H1 (cell line): Measurements from ENCODE around the gene TCERG1L. TPM values are rescaled to one million over a fixed set of nuclear protein-coding genes. Genes with fewer than 3 reads are reported as not detected.

Source experiments
- BRCA1 ChIP-seq: IDR thresholded peaks from 2 replicates; pipeline ENCODE4 v1.6.1; 2012; ENCODE audit warnings: low read depth, low read length, improper control_type of control experiment
- CREB1 ChIP-seq: IDR thresholded peaks from 2 replicates; pipeline ENCODE4 v1.6.1; 2012; ENCODE audit warnings: inconsistent platforms
- FOSL1 ChIP-seq: IDR thresholded peaks from 2 replicates; pipeline ENCODE4 v1.6.1; 2011; ENCODE audit warnings: mild to moderate bottlenecking, low read depth, low read length, moderate library complexity; ENCODE audit not compliant: insufficient read depth
- HDAC2 ChIP-seq, 2 experiments: fragments of 300-600 bp in 1 of 2; sonication (generic) in 1 of 2; IDR thresholded peaks; 2 replicates each; pipeline ENCODE4 v1.6.1; 2011 to 2012; ENCODE audit warnings: low read depth in 2 of 2, low read length in 2 of 2, mild to moderate bottlenecking in 2 of 2, moderate library complexity in 2 of 2, borderline replicate concordance in 1 of 2, inconsistent platforms in 1 of 2
- KDM4A ChIP-seq: IDR thresholded peaks from one replicate; pipeline ENCODE4 v1.7.1; 2012; ENCODE audit warnings: low read depth, mild to moderate bottlenecking, moderate library complexity, low read length, inconsistent platforms; ENCODE audit not compliant: severe bottlenecking
- RNF2 ChIP-seq: fragments of 200-900, 300-1000 bp; sonication (generic); IDR thresholded peaks from 2 replicates; pipeline ENCODE4 v1.7.1; 2016; ENCODE audit warnings: borderline replicate concordance, low read depth, mild to moderate bottlenecking, antibody characterized with exemption, low read length; ENCODE audit not compliant: poor library complexity, severe bottlenecking; ENCODE audit errors: missing control alignments
- SIN3A ChIP-seq, 2 experiments: IDR thresholded peaks in 1 of 2; conservative IDR thresholded peaks in 1 of 2; 2 replicates each; pipeline ENCODE4 v1.6.1; 2011 to 2012; ENCODE audit warnings: low read length in 2 of 2, improper control_type of control experiment in 1 of 2, low read depth in 1 of 2, mild to moderate bottlenecking in 1 of 2
- SIX5 ChIP-seq: IDR thresholded peaks from 2 replicates; pipeline ENCODE4 v1.6.1; 2011; ENCODE audit warnings: mild to moderate bottlenecking, low read depth, low read length
- USF2 ChIP-seq: IDR thresholded peaks from 2 replicates; pipeline ENCODE4 v1.6.1; 2011; ENCODE audit warnings: low read length, improper control_type of control experiment
- polyA plus RNA-seq, 7 experiments: library from polyadenylated mRNA; depleted of rRNA in 3 of 7; stranded (reverse) in 5 of 7; unstranded in 2 of 7; fragments of >200 nt in 5 of 7; fragments of 200-250 nt in 2 of 7; gene quantifications; 1 replicate in 5 of 7; 2 replicates in 1 of 7; 4 replicates in 1 of 7; pipeline versions ENCODE4 v1.2.1 to v1.2.3, GENCODE V29; 2011 to 2013; ENCODE audit warnings: missing spikeins in 2 of 7, mixed read lengths in 2 of 7
- total RNA-seq: library from RNA; stranded (reverse); fragmentation: NEBNext Ultra II Directional; extraction: Animal tissue kit (Norgen Biotek cat#: 25700); gene quantifications from 2 replicates; pipeline ENCODE4 v1.2.1, GENCODE V29; 2021
- TF ChIP-seq, protein P1 (sequence below): fragments of 300-600 bp; sonication (generic); IDR thresholded peaks from 2 replicates; pipeline ENCODE4 v1.7.1; 2012; ENCODE audit warnings: low read length, moderate library complexity, mild to moderate bottlenecking, inconsistent platforms; ENCODE audit not compliant: insufficient replicate concordance

TCERG1L gene
- total and polyA plus RNA-seq, 2 of the 8 experiments (the other 6 are each of a cell fraction or from before 2014, with no cell fraction given) = 3.9 to 6.9 TPM

DNA sequence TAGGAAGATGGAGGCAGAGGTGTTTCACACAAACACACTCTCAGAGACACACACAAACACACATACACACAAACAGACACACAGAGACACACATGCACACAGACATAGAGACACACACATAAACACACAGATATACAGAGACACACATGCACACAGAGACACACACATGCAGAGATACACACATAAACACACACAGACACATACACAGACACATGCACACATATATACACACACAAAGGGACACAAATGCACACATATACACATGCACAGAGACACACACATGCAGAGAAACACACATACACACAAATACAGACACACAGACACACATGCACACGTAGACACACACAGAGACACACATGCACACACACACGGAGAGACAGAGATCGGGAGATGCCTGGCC, 163.3 kb downstream of the TCERG1L start (continued):
- TF ChIP-seq, protein P1, sequence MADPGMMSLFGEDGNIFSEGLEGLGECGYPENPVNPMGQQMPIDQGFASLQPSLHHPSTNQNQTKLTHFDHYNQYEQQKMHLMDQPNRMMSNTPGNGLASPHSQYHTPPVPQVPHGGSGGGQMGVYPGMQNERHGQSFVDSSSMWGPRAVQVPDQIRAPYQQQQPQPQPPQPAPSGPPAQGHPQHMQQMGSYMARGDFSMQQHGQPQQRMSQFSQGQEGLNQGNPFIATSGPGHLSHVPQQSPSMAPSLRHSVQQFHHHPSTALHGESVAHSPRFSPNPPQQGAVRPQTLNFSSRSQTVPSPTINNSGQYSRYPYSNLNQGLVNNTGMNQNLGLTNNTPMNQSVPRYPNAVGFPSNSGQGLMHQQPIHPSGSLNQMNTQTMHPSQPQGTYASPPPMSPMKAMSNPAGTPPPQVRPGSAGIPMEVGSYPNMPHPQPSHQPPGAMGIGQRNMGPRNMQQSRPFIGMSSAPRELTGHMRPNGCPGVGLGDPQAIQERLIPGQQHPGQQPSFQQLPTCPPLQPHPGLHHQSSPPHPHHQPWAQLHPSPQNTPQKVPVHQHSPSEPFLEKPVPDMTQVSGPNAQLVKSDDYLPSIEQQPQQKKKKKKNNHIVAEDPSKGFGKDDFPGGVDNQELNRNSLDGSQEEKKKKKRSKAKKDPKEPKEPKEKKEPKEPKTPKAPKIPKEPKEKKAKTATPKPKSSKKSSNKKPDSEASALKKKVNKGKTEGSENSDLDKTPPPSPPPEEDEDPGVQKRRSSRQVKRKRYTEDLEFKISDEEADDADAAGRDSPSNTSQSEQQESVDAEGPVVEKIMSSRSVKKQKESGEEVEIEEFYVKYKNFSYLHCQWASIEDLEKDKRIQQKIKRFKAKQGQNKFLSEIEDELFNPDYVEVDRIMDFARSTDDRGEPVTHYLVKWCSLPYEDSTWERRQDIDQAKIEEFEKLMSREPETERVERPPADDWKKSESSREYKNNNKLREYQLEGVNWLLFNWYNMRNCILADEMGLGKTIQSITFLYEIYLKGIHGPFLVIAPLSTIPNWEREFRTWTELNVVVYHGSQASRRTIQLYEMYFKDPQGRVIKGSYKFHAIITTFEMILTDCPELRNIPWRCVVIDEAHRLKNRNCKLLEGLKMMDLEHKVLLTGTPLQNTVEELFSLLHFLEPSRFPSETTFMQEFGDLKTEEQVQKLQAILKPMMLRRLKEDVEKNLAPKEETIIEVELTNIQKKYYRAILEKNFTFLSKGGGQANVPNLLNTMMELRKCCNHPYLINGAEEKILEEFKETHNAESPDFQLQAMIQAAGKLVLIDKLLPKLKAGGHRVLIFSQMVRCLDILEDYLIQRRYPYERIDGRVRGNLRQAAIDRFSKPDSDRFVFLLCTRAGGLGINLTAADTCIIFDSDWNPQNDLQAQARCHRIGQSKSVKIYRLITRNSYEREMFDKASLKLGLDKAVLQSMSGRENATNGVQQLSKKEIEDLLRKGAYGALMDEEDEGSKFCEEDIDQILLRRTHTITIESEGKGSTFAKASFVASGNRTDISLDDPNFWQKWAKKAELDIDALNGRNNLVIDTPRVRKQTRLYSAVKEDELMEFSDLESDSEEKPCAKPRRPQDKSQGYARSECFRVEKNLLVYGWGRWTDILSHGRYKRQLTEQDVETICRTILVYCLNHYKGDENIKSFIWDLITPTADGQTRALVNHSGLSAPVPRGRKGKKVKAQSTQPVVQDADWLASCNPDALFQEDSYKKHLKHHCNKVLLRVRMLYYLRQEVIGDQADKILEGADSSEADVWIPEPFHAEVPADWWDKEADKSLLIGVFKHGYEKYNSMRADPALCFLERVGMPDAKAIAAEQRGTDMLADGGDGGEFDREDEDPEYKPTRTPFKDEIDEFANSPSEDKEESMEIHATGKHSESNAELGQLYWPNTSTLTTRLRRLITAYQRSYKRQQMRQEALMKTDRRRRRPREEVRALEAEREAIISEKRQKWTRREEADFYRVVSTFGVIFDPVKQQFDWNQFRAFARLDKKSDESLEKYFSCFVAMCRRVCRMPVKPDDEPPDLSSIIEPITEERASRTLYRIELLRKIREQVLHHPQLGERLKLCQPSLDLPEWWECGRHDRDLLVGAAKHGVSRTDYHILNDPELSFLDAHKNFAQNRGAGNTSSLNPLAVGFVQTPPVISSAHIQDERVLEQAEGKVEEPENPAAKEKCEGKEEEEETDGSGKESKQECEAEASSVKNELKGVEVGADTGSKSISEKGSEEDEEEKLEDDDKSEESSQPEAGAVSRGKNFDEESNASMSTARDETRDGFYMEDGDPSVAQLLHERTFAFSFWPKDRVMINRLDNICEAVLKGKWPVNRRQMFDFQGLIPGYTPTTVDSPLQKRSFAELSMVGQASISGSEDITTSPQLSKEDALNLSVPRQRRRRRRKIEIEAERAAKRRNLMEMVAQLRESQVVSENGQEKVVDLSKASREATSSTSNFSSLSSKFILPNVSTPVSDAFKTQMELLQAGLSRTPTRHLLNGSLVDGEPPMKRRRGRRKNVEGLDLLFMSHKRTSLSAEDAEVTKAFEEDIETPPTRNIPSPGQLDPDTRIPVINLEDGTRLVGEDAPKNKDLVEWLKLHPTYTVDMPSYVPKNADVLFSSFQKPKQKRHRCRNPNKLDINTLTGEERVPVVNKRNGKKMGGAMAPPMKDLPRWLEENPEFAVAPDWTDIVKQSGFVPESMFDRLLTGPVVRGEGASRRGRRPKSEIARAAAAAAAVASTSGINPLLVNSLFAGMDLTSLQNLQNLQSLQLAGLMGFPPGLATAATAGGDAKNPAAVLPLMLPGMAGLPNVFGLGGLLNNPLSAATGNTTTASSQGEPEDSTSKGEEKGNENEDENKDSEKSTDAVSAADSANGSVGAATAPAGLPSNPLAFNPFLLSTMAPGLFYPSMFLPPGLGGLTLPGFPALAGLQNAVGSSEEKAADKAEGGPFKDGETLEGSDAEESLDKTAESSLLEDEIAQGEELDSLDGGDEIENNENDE = no peak
- no peak for TF ChIP-seq RNF2
- no peak for TF ChIP-seq BRCA1
- TF ChIP-seq USF2 = no peak
- TF ChIP-seq HDAC2 (IDR thresholded peaks at IDR 0.05; ENCODE audit: borderline replicate concordance in 1 of 2, low read depth in 2 of 2, low read length in 2 of 2) = no peak
- TF ChIP-seq SIX5 = no peak
- no peak for TF ChIP-seq CREB1
- no peak for TF ChIP-seq KDM4A
- TF ChIP-seq SIN3A (conservative IDR thresholded peaks at IDR 0.05 in 1 of 2, IDR thresholded peaks at IDR 0.05 in 1 of 2; ENCODE audit: low read depth in 1 of 2, low read length in 2 of 2) = no peak
- TF ChIP-seq FOSL1 = no peak
